HG03025 (cell line): ENCODE results near the gene C19orf73.

Experiments used
- ATAC-seq: cut with Tn5 transposase; IDR thresholded peaks from one replicate; pipeline ENCODE4 v1.9.1; 2021; ENCODE audit warnings: mild to moderate bottlenecking, moderate library complexity; ENCODE audit not compliant: unreplicated experiment, low FRiP score

The C19orf73 gene

GRCh38 chr19:49118565-49119410 lies at the start of gene C19orf73:
Gene C19orf73, minus strand, starts transcription at chr19:49119143. Its CDS starts 121 bp downstream, at chr19:49119022.
- peak; percentile 55 for ATAC-seq

- no peak for ATAC-seq
Observed at GRCh38 chr19:49168421-49168820, 49.5 kb upstream of the C19orf73 start.

GRCh38 chr19:49167857-49168409 lies 49.0 kb upstream of the C19orf73 start:
- no peak for ATAC-seq

GRCh38 chr19:49165865-49166301 lies 46.9 kb upstream of the C19orf73 start:
- ATAC-seq: no peak

GRCh38 chr19:49165111-49165750 lies 46.3 kb upstream of the C19orf73 start:
- no peak for ATAC-seq

GRCh38 chr19:49161987-49162386 lies 43.0 kb upstream of the C19orf73 start:
- ATAC-seq: no peak

GRCh38 chr19:49160450-49161189 lies 41.7 kb upstream of the C19orf73 start:
- no peak for ATAC-seq

GRCh38 chr19:49157445-49158224 lies 38.7 kb upstream of the C19orf73 start, which contains the start of gene TRPM4:
Gene TRPM4, plus strand, starts transcription at chr19:49157792. Its CDS starts 75 bp downstream, at chr19:49157867.
- no peak for ATAC-seq

GRCh38 chr19:49155820-49156346 lies 36.9 kb upstream of the C19orf73 start:
- no peak for ATAC-seq

- ATAC-seq: no peak
Observed at GRCh38 chr19:49155005-49155819, 36.3 kb upstream of the C19orf73 start, which contains the start of gene HRC. Gene HRC, minus strand, starts transcription at chr19:49155396. Its CDS starts 159 bp downstream, at chr19:49155237.

GRCh38 chr19:49154279-49154678 lies 35.3 kb upstream of the C19orf73 start:
- ATAC-seq: no peak

- ATAC-seq: no peak
Observed at GRCh38 chr19:49153167-49153809, 34.3 kb upstream of the C19orf73 start.

GRCh38 chr19:49152119-49152550 lies 33.2 kb upstream of the C19orf73 start:
- no peak for ATAC-seq

GRCh38 chr19:49151267-49152118 lies 32.5 kb upstream of the C19orf73 start:
- no peak for ATAC-seq

- no peak for ATAC-seq
Observed at GRCh38 chr19:49150944-49151243, 32.0 kb upstream of the C19orf73 start.

GRCh38 chr19:49150106-49150943 lies 31.4 kb upstream of the C19orf73 start:
- ATAC-seq: no peak
